DMS 273 treated with DMSO at 0.1 percent for 48 hours (cell line): ENCODE data around the gene FADS1.

Experiments
- DNase-seq: peaks from one replicate; lab custom pipeline; 2025; lab: John Stamatoyannopoulos, UW

FADS1 gene

GRCh38 chr11:61776561-61777075 is 40.2 kb downstream of the FADS1 start:
- no peak for DNase-seq

GRCh38 chr11:61775606-61776554 is 40.9 kb downstream of the FADS1 start:
- DNase-seq, result no peak

GRCh38 chr11:61775106-61775505 is 41.7 kb downstream of the FADS1 start:
- no peak for DNase-seq

GRCh38 chr11:61774411-61774810 is 42.4 kb downstream of the FADS1 start:
- no peak for DNase-seq

- DNase-seq, result no peak
These were observed 43.0 kb downstream of the FADS1 start for GRCh38 chr11:61773809-61774208.

GRCh38 chr11:61773356-61773755 is 43.4 kb downstream of the FADS1 start:
- DNase-seq, result no peak

- DNase-seq, result no peak
These were observed 44.8 kb downstream of the FADS1 start for GRCh38 chr11:61771985-61772455.

- no peak for DNase-seq
These were observed 45.5 kb downstream of the FADS1 start for GRCh38 chr11:61771195-61771894.

GRCh38 chr11:61769946-61770683 is 46.7 kb downstream of the FADS1 start:
- DNase-seq, result no peak

- DNase-seq, result no peak
These were observed 47.5 kb downstream of the FADS1 start for GRCh38 chr11:61769169-61769920.

GRCh38 chr11:61768376-61769076 is 48.3 kb downstream of the FADS1 start:
- no peak for DNase-seq

- no peak for DNase-seq
These were observed 50.4 kb downstream of the FADS1 start for GRCh38 chr11:61766353-61766841.

GRCh38 chr11:61765550-61766253 is 51.1 kb downstream of the FADS1 start:
- DNase-seq, result no peak

GRCh38 chr11:61764606-61765260 is 52.1 kb downstream of the FADS1 start:
- no peak for DNase-seq

GRCh38 chr11:61763930-61764605 is 52.7 kb downstream of the FADS1 start:
- no peak for DNase-seq

- DNase-seq, result no peak
These were observed 54.0 kb downstream of the FADS1 start for GRCh38 chr11:61762798-61763197.

- DNase-seq, result no peak
These were observed 54.6 kb downstream of the FADS1 start for GRCh38 chr11:61762223-61762615.

- no peak for DNase-seq
These were observed 55.2 kb downstream of the FADS1 start for GRCh38 chr11:61761440-61762222.
